Endothelial cell of umbilical vein (primary cell): ENCODE results near the gene ZBED4. TPM values are rescaled to one million over a fixed set of nuclear protein-coding genes. Genes with fewer than 3 reads are reported as not detected.

Source experiments
- BruUV-seq: library from RNA; stranded (reverse); fragments of 400-500 nt; replicated peaks from 2 replicates; lab custom pipeline; 2021; lab: Mats Ljungman, UMichigan
- CTCF ChIA-PET: fragments of 300-600, 350-600 bp; sonication (Branson Sonifier 250); formaldehyde crosslinking; loops from one replicate; lab custom pipeline; 2021; ENCODE audit warnings: antibody characterized with exemption, inconsistent platforms; lab: Charles Lee
- POLR2A ChIA-PET: fragments of 300-600, 350-600 bp; sonication (Branson Sonifier 250); formaldehyde crosslinking; loops from one replicate; lab custom pipeline; 2021; ENCODE audit warnings: antibody characterized with exemption, inconsistent platforms; lab: Charles Lee
- DNase-seq: peaks from one replicate; pipeline ENCODE4 v3.0.0-alpha.2; 2011; ENCODE audit warnings: low read depth, low spot score
- FAIRE-seq: peaks from 2 replicates; lab custom pipeline; 2011; peaks lifted over from hg19 to GRCh38; lab: Jason Lieb, UNC
- H2AFZ ChIP-seq: 2 replicates; pipeline ENCODE4 v1.6.0; 2012; ENCODE audit warnings: low read depth, low read length, control low read depth, inconsistent platforms
- H3K27ac ChIP-seq: 2 replicates; pipeline ENCODE4 v1.5.1; 2011; ENCODE audit warnings: low read depth, mild to moderate bottlenecking, control low read depth, low read length, moderate library complexity; ENCODE audit not compliant: insufficient read depth
- H3K27me3 ChIP-seq, 2 experiments: 2 replicates each; pipeline versions ENCODE4 v1.6.0 to v1.6.1; 2011; ENCODE audit warnings: low read length in 2 of 2, mixed read lengths in 1 of 2; ENCODE audit not compliant: control insufficient read depth in 2 of 2, insufficient read depth in 2 of 2
- H3K36me3 ChIP-seq, 2 experiments: 2 replicates in 1 of 2; 3 replicates in 1 of 2; pipeline ENCODE4 v1.5.1; 2011; ENCODE audit warnings: low read length in 2 of 2, mild to moderate bottlenecking in 1 of 2, moderate library complexity in 1 of 2; ENCODE audit not compliant: control insufficient read depth in 2 of 2, insufficient read depth in 2 of 2; ENCODE audit errors: extremely low read depth in 1 of 2
- H3K4me1 ChIP-seq: 3 replicates; pipeline ENCODE4 v1.5.1; 2011; ENCODE audit warnings: mild to moderate bottlenecking, low read length; ENCODE audit not compliant: control insufficient read depth, insufficient read depth; ENCODE audit errors: extremely low read depth
- H3K4me2 ChIP-seq: 2 replicates; pipeline ENCODE4 v1.6.1; 2011; ENCODE audit warnings: low read length, control low read depth, mixed read lengths; ENCODE audit not compliant: insufficient read depth
- H3K4me3 ChIP-seq, 3 experiments: fragments of 200-600 bp in 1 of 3; sonication (generic), shearing (Covaris generic) in 1 of 3; replicated peaks in 1 of 3; 2 replicates each; pipeline ENCODE4 v1.5.1; 2011 to 2016; ENCODE audit warnings: control low read depth in 3 of 3, low read length in 3 of 3, mild to moderate bottlenecking in 2 of 3, inconsistent platforms in 1 of 3, low read depth in 1 of 3, moderate library complexity in 1 of 3; ENCODE audit not compliant: insufficient read depth in 1 of 3
- H3K79me2 ChIP-seq: 2 replicates; pipeline ENCODE4 v1.6.0; 2012; ENCODE audit warnings: low read length, inconsistent platforms; ENCODE audit not compliant: control insufficient read depth, insufficient read depth
- H3K9ac ChIP-seq: replicated peaks from 2 replicates; pipeline ENCODE3; 2011; ENCODE audit warnings: low read length, control low read depth; ENCODE audit not compliant: insufficient read depth; ENCODE audit errors: extremely low read depth
- H3K9me1 ChIP-seq: replicated peaks from 3 replicates; pipeline ENCODE4 v1.6.0; 2011; ENCODE audit warnings: mild to moderate bottlenecking, low read length; ENCODE audit not compliant: control insufficient read depth, insufficient read depth; ENCODE audit errors: extremely low read depth
- H3K9me3 ChIP-seq: replicated peaks from 2 replicates; pipeline ENCODE4 v1.5.1; 2012; ENCODE audit warnings: low read length, inconsistent platforms; ENCODE audit not compliant: control insufficient read depth, insufficient read depth
- H4K20me1 ChIP-seq: replicated peaks from 2 replicates; pipeline ENCODE3; 2011; ENCODE audit warnings: mild to moderate bottlenecking, low read length; ENCODE audit not compliant: control insufficient read depth, insufficient read depth; ENCODE audit errors: extremely low read depth
- CTCF ChIP-seq, 2 donors: IDR thresholded peaks; 1 replicate in 1 of 2; 2 replicates in 1 of 2; pipeline ENCODE4 v1.5.1; 2011; ENCODE audit warnings: low read length in 2 of 2, mild to moderate bottlenecking in 2 of 2, moderate library complexity in 2 of 2, control low read depth in 1 of 2, inconsistent platforms in 1 of 2, low read depth in 1 of 2; ENCODE audit not compliant: insufficient read depth in 1 of 2; ENCODE audit errors: extremely low read depth in 1 of 2
- EZH2 ChIP-seq: IDR thresholded peaks from 2 replicates; pipeline ENCODE4 v1.6.1; 2012; ENCODE audit warnings: borderline replicate concordance, low read depth, mild to moderate bottlenecking, moderate library complexity, low read length, inconsistent platforms; ENCODE audit not compliant: severe bottlenecking
- FOS ChIP-seq: IDR thresholded peaks from 2 replicates; pipeline ENCODE4 v1.6.1; 2011; ENCODE audit warnings: mild to moderate bottlenecking, low read length, moderate library complexity, borderline replicate concordance; ENCODE audit not compliant: insufficient read depth
- GATA2 ChIP-seq: IDR thresholded peaks from 2 replicates; pipeline ENCODE4 v1.7.0; 2011; ENCODE audit warnings: low read depth, mild to moderate bottlenecking, moderate library complexity, mixed read lengths, low read length; ENCODE audit not compliant: insufficient read length, insufficient read depth
- JUN ChIP-seq: IDR thresholded peaks from 2 replicates; pipeline ENCODE4 v1.6.1; 2011; ENCODE audit warnings: borderline replicate concordance, low read depth; ENCODE audit not compliant: insufficient read length, insufficient read depth
- MAX ChIP-seq: IDR thresholded peaks from 2 replicates; pipeline ENCODE4 v1.6.1; 2011; ENCODE audit not compliant: insufficient read depth, insufficient read length
- MYC ChIP-seq: IDR thresholded peaks from one replicate; pipeline ENCODE4 v1.6.1; 2011; ENCODE audit warnings: mild to moderate bottlenecking, low read depth, low read length
- POLR2A ChIP-seq: IDR thresholded peaks from 2 replicates; pipeline ENCODE4 v1.6.1; 2012; ENCODE audit warnings: low read depth, mild to moderate bottlenecking, control low read depth, low read length
- POLR2AphosphoS5 ChIP-seq: IDR thresholded peaks from 2 replicates; pipeline ENCODE4 v1.6.1; 2012; ENCODE audit warnings: low read depth, mild to moderate bottlenecking, control low read depth, low read length, moderate library complexity; ENCODE audit not compliant: insufficient read depth
- dilution Hi-C: fragments of 300-500 bp; cut with MboI; formaldehyde crosslinking; loops from one replicate; pipeline ENCODE4 v1.15.0; 2019; ENCODE audit warnings: low sequenced_read_pairs; ENCODE audit not compliant: extremely low pct_ligation_motif_present
- intact Hi-C: fragments of 100-400 bp; cut with micrococcal nuclease; formaldehyde crosslinking; loops from one replicate; pipeline ENCODE4 v1.10.0; 2022
- polyA plus RNA-seq, 4 experiments: library from polyadenylated mRNA; depleted of rRNA in 3 of 4; stranded (reverse) in 3 of 4; unstranded in 1 of 4; fragments of >200 nt; gene quantifications; 2 replicates each; pipeline versions ENCODE4 v1.2.1 to v1.2.3, GENCODE V29; 2011 to 2012; ENCODE audit warnings: missing spikeins in 1 of 4
- total RNA-seq: library from RNA; stranded (reverse); gene quantifications from 2 replicates; pipeline ENCODE4 v1.2.3, GENCODE V29; 2021

The ZBED4 gene
- total and polyA plus RNA-seq, 2 donors (not counting 3 experiments of a cell fraction or from before 2014, with no cell fraction given): 8.6 to 18.2 TPM

- no peak overlapping the region for H2AFZ ChIP-seq
- dilution Hi-C loops (no loop called here), intact Hi-C loops (no loop called here)
- peaks cover 86% of the 10 kb centered on the region for H3K79me2 ChIP-seq
- H3K27ac ChIP-seq: no peak overlapping the region
- H3K4me3 ChIP-seq: no peak overlapping the region
- peaks cover 10% of the 10 kb centered on the region for H3K4me1 ChIP-seq
- FAIRE-seq (no peak), DNase-seq (no peak)
- no peaks in the 10 kb centered on the region for H3K27me3 ChIP-seq
- POLR2A ChIA-PET: no interaction called here
- H3K9me1 ChIP-seq: no peaks in the 10 kb centered on the region
- peaks cover 20 to 46% of the 10 kb centered on the region in 2 experiments for H3K36me3 ChIP-seq
- CTCF ChIA-PET: no interaction called here
- no peak overlapping the region for H3K9ac ChIP-seq
- peaks cover 11% of the 10 kb centered on the region for H4K20me1 ChIP-seq
- H3K9me3 ChIP-seq: no peaks in the 10 kb centered on the region
- no peak overlapping the region for H3K4me2 ChIP-seq
- BruUV-seq: no TSS peak
- TF ChIP-seq MAX (no peak), FOS (no peak), MYC (no peak), JUN (no peak), CTCF (IDR thresholded peaks at IDR 0.05; ENCODE audit: extremely low read depth in 1 of 2, insufficient read depth in 1 of 2, low read depth in 1 of 2, low read length in 2 of 2) (no peak), POLR2AphosphoS5 (no peak), GATA2 (no peak), POLR2A (no peak), EZH2 (no peak)
Observed at GRCh38 chr22:49823289-49824045, 30.2 kb upstream of the ZBED4 start.
